H4 (cell line): ENCODE measurements around the gene VAV3. TPM values are rescaled to one million over a fixed set of nuclear protein-coding genes. Genes with fewer than 3 reads are reported as not detected.

ENCODE experiments used
- DNase-seq: peaks from one replicate; pipeline ENCODE4 v3.0.0-alpha.2; 2015; ENCODE audit warnings: low spot score
- total RNA-seq: library from RNA; depleted of rRNA; stranded (reverse); fragments of >200 nt; shearing (Covaris generic); gene quantifications from 2 replicates; pipeline ENCODE4 v1.2.3, GENCODE V29; 2014

Gene VAV3
- total RNA-seq, 1 experiment from 2014 or later, result 40.5 TPM

DNA sequence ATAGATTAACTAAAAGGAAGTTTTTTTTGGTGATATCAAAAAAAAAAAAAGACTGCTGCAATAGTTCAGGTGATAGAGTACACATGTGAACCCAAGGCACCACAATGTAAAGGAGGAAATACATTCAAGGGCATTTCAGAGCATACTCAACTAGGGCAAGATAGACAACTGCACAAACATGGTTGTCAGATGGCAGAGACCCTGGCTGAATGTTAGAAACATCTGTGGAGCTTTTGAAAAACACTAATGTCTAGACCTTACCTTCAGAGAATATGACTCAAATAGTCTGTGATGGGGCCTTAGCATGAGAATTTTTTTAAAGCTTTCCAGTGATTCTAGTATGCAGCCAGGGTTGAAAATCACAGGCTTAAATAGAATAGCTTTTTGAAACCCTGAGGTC is 173.6 kb downstream of the VAV3 start:
- DNase-seq, result no peak

- DNase-seq, result no peak
Observed at GRCh38 chr1:107789817-107790524, 175.0 kb downstream of the VAV3 start.

DNA sequence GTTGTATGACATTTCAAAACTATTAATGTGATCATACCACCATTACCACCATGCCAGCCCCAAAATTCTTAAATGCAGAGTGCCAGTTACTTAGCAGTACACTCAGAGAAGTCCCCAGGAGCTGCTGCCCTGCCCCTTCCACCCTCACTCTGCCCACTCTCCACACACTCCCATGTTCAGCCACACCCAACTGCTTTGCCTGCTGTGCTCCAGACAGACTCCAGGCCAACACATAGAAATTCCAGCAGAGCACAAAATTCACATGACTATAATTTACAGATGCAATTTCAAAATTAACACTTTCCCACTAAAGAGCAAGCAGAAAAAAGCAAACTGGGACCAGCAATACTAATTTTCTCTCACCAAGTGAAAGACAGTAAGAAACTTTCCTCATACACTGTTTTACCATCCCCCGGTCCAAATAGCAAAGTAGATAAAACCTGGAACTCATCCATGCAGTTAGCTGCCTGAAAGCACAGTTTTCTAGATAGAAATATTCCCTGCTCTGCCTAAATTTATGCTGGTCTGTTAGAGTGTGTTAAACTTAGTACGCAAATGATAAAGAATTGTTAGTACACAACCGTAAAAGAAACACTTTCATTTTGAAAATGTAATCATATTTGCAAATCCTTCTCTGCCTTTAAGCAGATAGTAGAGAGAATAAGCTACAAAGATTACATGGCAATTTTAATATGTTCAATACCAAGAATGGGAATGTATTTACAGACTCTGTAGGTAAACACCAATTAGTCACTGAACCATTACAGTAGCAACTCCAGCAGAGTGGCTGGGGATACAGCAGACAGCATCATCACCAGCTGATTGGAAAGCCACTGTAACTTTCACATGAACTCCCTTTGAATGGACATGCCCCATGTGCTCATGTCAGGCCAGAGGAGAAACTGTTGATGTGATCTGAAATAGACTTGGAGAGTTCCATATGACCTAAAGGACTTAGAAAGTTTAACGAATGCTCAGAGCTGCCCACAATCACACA is 176.5 kb downstream of the VAV3 start:
- no peak for DNase-seq

GRCh38 chr1:107787299-107787698 is 177.7 kb downstream of the VAV3 start:
- DNase-seq, result no peak

GRCh38 chr1:107786203-107786845 is 178.7 kb downstream of the VAV3 start:
- no peak for DNase-seq

DNA sequence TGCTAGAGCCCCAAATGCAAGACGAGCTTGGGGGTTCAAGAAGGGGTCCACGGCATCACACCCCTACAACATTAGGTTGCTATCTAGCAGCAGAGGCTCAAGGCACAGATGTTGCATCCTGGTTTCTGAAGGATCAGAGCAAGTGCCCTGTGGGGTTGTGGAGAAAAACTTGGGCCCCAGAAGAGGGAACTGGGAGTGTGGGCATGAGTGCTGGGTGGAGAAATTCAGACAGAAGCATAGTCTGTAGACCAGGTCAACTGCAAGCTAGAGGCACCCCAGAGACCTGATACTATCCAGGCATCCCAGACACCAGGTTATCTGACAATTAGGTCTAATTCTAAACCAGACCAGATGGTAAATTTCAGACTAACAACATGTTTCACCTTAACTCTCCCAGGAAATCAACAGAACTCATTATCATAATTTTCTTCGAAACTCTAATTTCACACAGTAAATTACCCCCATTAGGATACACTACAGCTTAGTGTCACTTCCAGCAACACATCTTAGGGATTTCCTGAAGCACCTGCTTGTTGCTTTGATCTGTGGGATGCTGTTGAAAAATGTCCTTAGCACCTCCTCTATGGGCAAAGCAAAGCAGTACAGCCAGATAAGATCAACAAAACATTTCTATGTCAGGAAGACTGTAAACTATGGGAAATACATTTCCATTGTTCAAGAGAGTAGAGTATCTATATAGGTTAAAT is 179.3 kb downstream of the VAV3 start:
- DNase-seq, result no peak

DNA sequence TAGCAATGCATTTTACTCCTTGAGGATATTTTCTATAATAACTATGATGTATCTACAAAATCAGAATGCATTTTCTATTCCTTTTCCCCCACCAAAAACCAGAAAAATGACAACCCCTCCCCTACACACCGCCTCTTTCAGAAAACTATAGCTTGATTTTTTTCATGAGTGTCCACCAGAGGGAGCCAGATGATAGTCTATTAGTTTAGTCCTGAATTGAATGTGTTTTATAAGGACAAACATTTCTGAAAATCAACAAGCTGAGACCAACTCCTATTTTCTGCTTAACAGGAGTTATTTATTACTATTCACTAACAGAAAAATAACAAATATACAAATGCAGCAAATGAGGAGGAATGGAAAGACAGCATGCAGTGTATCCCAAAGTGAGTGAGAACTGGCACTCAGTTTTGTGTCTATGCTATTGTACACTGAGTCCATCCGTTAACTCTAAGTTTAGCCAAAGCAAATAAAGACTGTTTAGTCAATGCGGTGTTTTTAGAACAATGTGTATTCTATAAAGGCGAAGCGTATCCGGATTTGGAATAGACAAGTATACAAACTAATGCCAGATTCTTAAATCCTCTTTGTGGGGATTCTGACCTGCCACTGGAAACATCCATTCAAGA is 182.6 kb downstream of the VAV3 start:
- peak; percentile 38 for DNase-seq

- DNase-seq, result no peak
Observed at GRCh38 chr1:107781245-107781644, 183.7 kb downstream of the VAV3 start.

DNA sequence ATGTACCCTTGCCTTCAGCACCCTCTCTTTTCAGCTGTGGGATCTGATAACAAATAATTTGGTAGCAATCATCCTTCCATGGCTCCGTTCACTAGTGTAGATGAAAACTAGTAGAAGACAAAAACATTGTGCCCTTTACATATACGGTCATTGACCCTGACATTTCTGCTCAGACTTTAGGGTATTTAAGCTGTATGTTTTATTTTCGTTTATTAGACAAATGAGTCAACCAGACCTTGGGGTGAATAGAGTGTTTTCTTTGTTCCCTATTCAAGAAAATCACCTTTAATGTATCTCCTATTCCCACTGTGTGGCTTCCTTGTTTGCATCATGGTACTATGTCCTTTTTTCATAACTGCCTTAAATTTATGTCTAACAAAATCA is 187.3 kb downstream of the VAV3 start:
- DNase-seq, result no peak

GRCh38 chr1:107776900-107777663 is 187.9 kb downstream of the VAV3 start:
- DNase-seq, result no peak

GRCh38 chr1:107771377-107771776 is 193.6 kb downstream of the VAV3 start:
- no peak for DNase-seq

- DNase-seq, result peak; percentile 39
Observed at GRCh38 chr1:107767156-107767582, 197.8 kb downstream of the VAV3 start.

- DNase-seq, result no peak
Observed at GRCh38 chr1:107766533-107766932, 198.4 kb downstream of the VAV3 start.

GRCh38 chr1:107762751-107763390 is 202.1 kb downstream of the VAV3 start:
- DNase-seq, result no peak

DNA sequence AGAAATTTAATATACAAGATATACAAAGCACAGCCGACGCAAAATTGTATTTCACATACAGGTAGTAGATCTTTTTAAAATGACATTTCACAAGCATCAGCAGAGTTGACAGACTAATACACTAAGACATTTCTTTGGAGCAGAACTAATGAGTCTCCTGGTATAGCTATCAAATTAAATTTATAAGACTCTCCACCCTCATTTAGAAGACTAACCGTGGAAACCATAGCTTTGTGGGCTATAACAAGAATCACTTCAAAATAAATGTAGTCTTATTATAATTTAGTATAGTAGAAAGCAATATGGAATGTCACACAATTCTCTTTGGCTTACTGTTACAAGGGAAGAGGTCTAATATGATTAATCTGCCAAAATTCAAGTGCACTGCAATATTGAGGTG is 204.9 kb downstream of the VAV3 start:
- no peak for DNase-seq

DNA sequence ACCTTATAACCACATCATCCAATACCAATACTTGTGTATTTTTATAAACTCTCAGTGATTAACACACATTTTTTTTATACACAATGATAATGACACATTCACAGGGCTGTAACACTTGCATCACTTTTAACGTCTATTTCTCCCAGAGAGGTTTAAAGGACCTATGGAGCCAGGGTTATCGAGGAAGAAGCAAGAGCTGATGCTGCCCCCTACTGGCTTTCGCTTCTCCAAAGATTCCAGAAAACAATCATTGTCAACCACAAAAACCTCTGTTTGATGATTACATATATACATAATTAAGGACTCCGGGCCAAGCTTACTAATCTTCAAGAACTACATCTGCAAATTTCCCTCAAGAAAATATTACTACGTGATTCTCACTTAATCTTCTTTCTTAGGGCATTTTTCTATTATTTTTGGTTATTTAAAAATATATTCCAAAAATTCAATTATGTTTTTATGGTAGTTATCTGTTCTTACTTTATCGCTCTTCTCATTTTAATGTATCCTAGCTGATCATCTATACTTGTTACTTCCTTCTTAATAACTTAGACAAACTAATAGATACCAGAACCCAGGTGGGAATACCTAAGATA is 214.5 kb downstream of the VAV3 start:
- DNase-seq, result peak; percentile 70

GRCh38 chr1:107748531-107748930 is 216.4 kb downstream of the VAV3 start:
- DNase-seq, result peak; percentile 41

GRCh38 chr1:107741242-107741641 is 223.7 kb downstream of the VAV3 start:
- DNase-seq, result no peak

DNA sequence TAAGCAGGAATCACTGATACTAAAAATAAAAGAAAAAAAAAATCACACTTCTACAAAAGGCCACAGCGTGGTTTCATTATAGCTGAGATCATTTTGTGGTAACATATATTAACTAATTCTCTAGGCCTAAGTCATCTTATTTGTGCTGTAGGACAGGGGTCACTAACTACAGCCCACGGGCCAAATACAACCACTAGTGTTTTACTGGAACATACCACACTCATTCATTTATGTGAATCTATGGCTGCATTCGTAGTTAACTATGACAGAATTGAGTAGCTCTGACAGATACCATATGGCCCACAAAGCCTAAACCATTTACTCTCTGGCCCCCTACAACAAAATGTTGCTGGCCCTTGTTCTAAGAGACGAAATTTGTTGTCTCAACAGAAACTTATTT is 224.4 kb downstream of the VAV3 start:
- no peak for DNase-seq

DNA sequence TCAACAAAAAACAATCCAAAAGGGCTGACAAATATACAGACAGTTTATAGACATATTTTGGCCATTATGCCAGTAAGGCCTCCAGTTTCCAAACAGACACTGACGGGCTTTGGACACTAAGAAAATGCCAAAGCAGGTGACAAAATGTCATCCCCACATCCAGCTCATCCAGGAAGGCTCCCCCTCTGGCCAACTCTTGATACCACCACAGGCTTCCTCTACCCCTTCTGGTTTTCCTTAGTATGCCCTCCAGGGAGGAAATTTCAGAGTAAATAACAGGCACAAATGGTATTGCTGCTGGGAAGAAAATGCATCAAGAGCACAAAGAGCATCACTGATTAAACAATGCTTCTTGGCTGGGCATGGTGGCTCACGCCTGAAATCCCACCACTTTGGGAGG is 225.3 kb downstream of the VAV3 start:
- no peak for DNase-seq
